SK-N-SH treated with all-trans-retinoic acid at 6 μM for 48 hours (cell line): ENCODE results near the gene LARGE1.

Experiments
- CSRNP3 ChIP-seq: fragments of 250-450 bp; sonication (Bioruptor Pico); IDR thresholded peaks from 2 replicates; pipeline ENCODE4 v1.5.1; 2021; ENCODE audit warnings: mild to moderate bottlenecking, moderate library complexity
- ESRRG ChIP-seq: fragments of 250-450 bp; sonication (Bioruptor Pico); IDR thresholded peaks from 2 replicates; pipeline ENCODE4 v1.6.1; 2021; ENCODE audit warnings: mild to moderate bottlenecking
- SNAI2 ChIP-seq: fragments of 250-450 bp; sonication (Bioruptor Pico); IDR thresholded peaks from 2 replicates; pipeline ENCODE4 v1.5.0; 2020; ENCODE audit warnings: mild to moderate bottlenecking, moderate library complexity
- TCF4 ChIP-seq: fragments of 250-450 bp; sonication (Bioruptor Pico); IDR thresholded peaks from 2 replicates; pipeline ENCODE4 v1.8.0; 2021; ENCODE audit warnings: mild to moderate bottlenecking, moderate library complexity, borderline replicate concordance

- TF ChIP-seq CSRNP3: no peak
- TF ChIP-seq ESRRG: no peak
- TF ChIP-seq TCF4: no peak
- TF ChIP-seq SNAI2 (CRISPR knock-in tag): no peak
These were observed 520.0 kb downstream of the LARGE1 start for GRCh38 chr22:33400061-33400840.
